Heart right ventricle (tissue), 16 donors: ENCODE results near the gene RBM38. TPM values are rescaled to one million over a fixed set of nuclear protein-coding genes. Genes with fewer than 3 reads are reported as not detected.

Experiments
- ATAC-seq, 8 donors: fragments of 200-7000 bp; cut with Tn5 transposase; one replicate each; pipeline ENCODE4 v1.9.1; 2020; ENCODE audit warnings: mild to moderate bottlenecking in 8 of 8, moderate library complexity in 8 of 8, moderate number of reproducible peaks in 1 of 8
- DNase-seq, 2 donors: peaks; one replicate each; pipeline ENCODE4 v3.0.0-alpha.2; 2020
- H3K27ac ChIP-seq, 10 donors: fragments of 200-600 bp; sonication (generic) in 2 of 10; one replicate each; pipeline versions ENCODE4 v1.5.0 to v1.8.0; 2020 to 2022; ENCODE audit warnings: mild to moderate bottlenecking in 3 of 10
- H3K27me3 ChIP-seq, 7 donors: fragments of 200-600 bp; one replicate each; pipeline ENCODE4 v1.8.0; 2021 to 2022; ENCODE audit warnings: mild to moderate bottlenecking in 2 of 7
- H3K36me3 ChIP-seq, 9 donors: fragments of 200-600 bp; sonication (generic) in 1 of 9; one replicate each; pipeline versions ENCODE4 v1.5.0 to v1.8.0; 2020 to 2022; ENCODE audit warnings: mild to moderate bottlenecking in 2 of 9
- H3K4me1 ChIP-seq, 9 donors: fragments of 200-600 bp; sonication (generic) in 1 of 9; one replicate each; pipeline versions ENCODE4 v1.5.0 to v1.8.0; 2020 to 2022; ENCODE audit warnings: mild to moderate bottlenecking in 4 of 9
- H3K4me3 ChIP-seq, 10 donors: fragments of 200-600 bp; sonication (generic) in 2 of 10; one replicate each; pipeline versions ENCODE4 v1.5.0 to v1.8.0; 2020 to 2022; ENCODE audit warnings: mild to moderate bottlenecking in 7 of 10, moderate library complexity in 2 of 10
- H3K9me3 ChIP-seq, 11 donors: fragments of 200-600 bp in 10 of 11; sonication (generic) in 2 of 11; one replicate each; pipeline versions ENCODE4 v1.5.0 to v1.8.0; 2013 to 2022; ENCODE audit warnings: mild to moderate bottlenecking in 2 of 11, control low read depth in 1 of 11, moderate library complexity in 1 of 11
- CTCF ChIP-seq, 9 donors: fragments of 200-600 bp; sonication (generic) in 2 of 9; IDR thresholded peaks; one replicate each; pipeline versions ENCODE4 v1.5.0 to v1.8.0; 2021 to 2022; ENCODE audit warnings: antibody characterized with exemption in 9 of 9, mild to moderate bottlenecking in 5 of 9, moderate library complexity in 1 of 9
- WGBS, 2 donors: extraction: QIAGEN DNeasy Blood & Tissue Kit; methylation state at CpG; one replicate each; pipeline ENCODE4 v1.1.7; 2013; ENCODE audit warnings: inconsistent platforms in 1 of 2; 5-methylcytosine and 5-hydroxymethylcytosine counted together
- intact Hi-C, 10 donors: fragments of 100-400 bp; cut with DNase I; formaldehyde crosslinking; loops; one replicate each; pipeline versions ENCODE4 v1.11.1 to v1.14.2; 2022
- polyA plus RNA-seq, 2 donors: library from polyadenylated mRNA; stranded (reverse); fragments of 200-250 nt; gene quantifications; one replicate each; pipeline ENCODE4 v1.2.3, GENCODE V29; 2013
- total RNA-seq, 10 donors: library from RNA; stranded (reverse); fragmentation: NEBNext Ultra II Directional in 3 of 10; extraction: Animal tissue kit (Norgen Biotek cat#: 25700) in 3 of 10; gene quantifications; one replicate each; pipeline versions ENCODE4 v1.2.1 to v1.2.4, GENCODE V29; 2021 to 2023
- donor health status: Arrhythmogenic right ventricular cardiomyopathy.
- donor health status: ischemic (EF 13 %, LVEDD 7.1; RV severe dilation, severe dysfunction).
- donor health status: healthy with polysubstance abuse.
- donor health status: DM: no; HTN: yes; CAD: no.
- donor health status: DM: no; HTN: no; CAD: no.
- donor health status: ischemic (EF 25% LVEDD 6.9; RV normal size, moderate dysfunction).
- donor health status: ischemic (EF 25% LVEDD 5.7; RV mildly dilated, moderate dysfunction).
- donor health status: healthy.
- donor health status: DM: yes; HTN: yes; CAD: no.
- donor health status: Ischemic cardiomyopathy.
- donor health status: ischemic (EF 35%, LVEDD 5.7; RV mildly dilated, moderate dysfunction).
- donor health status: nonischemic (EF 11% LVEDD 7.7; RV severe dilation, severe dysfunction).
- donor health status: DM: yes; HTN: yes; CAD: no.
- donor health status: PGD.
- donor health status: ischemic (EF 29% LVEDD 5.4; RV normal size, mild dysfunction).
- donor health status: nonischemic (EF 23%, LVEDD 6.1; RV moderate dilation, normal function).

Gene RBM38
- total and polyA plus RNA-seq, 12 donors = 35.5 to 119 (median 50.2) TPM

GRCh38 chr20:57401565-57401918 is 10.3 kb downstream of the RBM38 start:
- H3K36me3 ChIP-seq = peaks cover 0 to 84% (median 29%) of the 10 kb centered on the region in 9 donors
- no peak overlapping the region for H3K4me3 ChIP-seq
- 93 to 96% methylated on average over 7 of the region's 7 CpGs for WGBS, 2 donors
- no peak for TF ChIP-seq CTCF (IDR thresholded peaks at IDR 0.05)
- no peaks in the 10 kb centered on the region for H3K27me3 ChIP-seq
- intact Hi-C loops = no loop called here
- ATAC-seq (no peak), DNase-seq (no peak)
- no peaks in the 10 kb centered on the region for H3K9me3 ChIP-seq
- H3K4me1 ChIP-seq = peaks cover 13 to 64% (median 58%) of the 10 kb centered on the region in 9 donors
- no peak overlapping the region for H3K27ac ChIP-seq

- H3K4me1 ChIP-seq = peaks cover 13 to 58% (median 53%) of the 10 kb centered on the region in 9 donors
- peaks cover 0 to 84% (median 26%) of the 10 kb centered on the region in 9 donors for H3K36me3 ChIP-seq
- intact Hi-C loops = no loop called here
- no peak for DNase-seq
- no peak for ATAC-seq
- TF ChIP-seq CTCF (IDR thresholded peaks at IDR 0.05) = no peak
- 95 to 97% methylated on average over 32 of the region's 32 CpGs for WGBS, 2 donors
- H3K4me3 ChIP-seq = no peak overlapping the region
- H3K27me3 ChIP-seq = no peaks in the 10 kb centered on the region
- no peak overlapping the region for H3K27ac ChIP-seq
- H3K9me3 ChIP-seq = no peaks in the 10 kb centered on the region
These were observed 11.3 kb downstream of the RBM38 start for GRCh38 chr20:57402206-57403125.

GRCh38 chr20:57403216-57403615 is 12.0 kb downstream of the RBM38 start:
- 91 to 93% methylated on average over 10 of the region's 10 CpGs for WGBS, 2 donors
- no peak for ATAC-seq
- no peaks in the 10 kb centered on the region for H3K27me3 ChIP-seq
- no peaks in the 10 kb centered on the region for H3K9me3 ChIP-seq
- intact Hi-C loops = no loop called here
- no peak overlapping the region for H3K4me3 ChIP-seq
- no peak overlapping the region for H3K27ac ChIP-seq
- peaks cover 16 to 58% (median 47%) of the 10 kb centered on the region in 9 donors for H3K4me1 ChIP-seq
- H3K36me3 ChIP-seq = peaks cover 0 to 88% (median 29%) of the 10 kb centered on the region in 9 donors
- no peak for DNase-seq
- TF ChIP-seq CTCF (IDR thresholded peaks at IDR 0.05) = no peak

- DNase-seq (no peak), ATAC-seq (no peak)
- intact Hi-C loops = no loop called here
- Histone ChIP-seq H3K27me3 (no peaks in the 10 kb centered on the region), H3K36me3 (peaks cover 0 to 96% (median 35%) of the 10 kb centered on the region in 9 donors), H3K4me3 (no peak overlapping the region), H3K27ac (no peak overlapping the region), H3K9me3 (no peaks in the 10 kb centered on the region), H3K4me1 (peaks cover 13 to 58% (median 42%) of the 10 kb centered on the region in 9 donors)
- TF ChIP-seq CTCF (IDR thresholded peaks at IDR 0.05) = no peak
- WGBS, 2 donors = 91% methylated on average over 11 of the region's 11 CpGs
These were observed 12.8 kb downstream of the RBM38 start for GRCh38 chr20:57404006-57404405.
